GM21529 (cell line): ENCODE results near the gene PCDH8.

ENCODE experiments used
- ATAC-seq: cut with Tn5 transposase; IDR thresholded peaks from one replicate; pipeline ENCODE4 v1.9.1; 2021; ENCODE audit not compliant: unreplicated experiment

PCDH8 gene

GRCh38 chr13:52815330-52815729 is 33.1 kb downstream of the PCDH8 start:
- no peak for ATAC-seq

GRCh38 chr13:52812941-52813340 is 35.5 kb downstream of the PCDH8 start:
- no peak for ATAC-seq

- ATAC-seq: no peak
These were observed 36.6 kb downstream of the PCDH8 start for GRCh38 chr13:52811841-52812240.

- no peak for ATAC-seq
These were observed 37.9 kb downstream of the PCDH8 start for GRCh38 chr13:52810526-52810925.

- ATAC-seq: no peak
These were observed 38.4 kb downstream of the PCDH8 start for GRCh38 chr13:52810011-52810410.

GRCh38 chr13:52809310-52809769 is 39.1 kb downstream of the PCDH8 start:
- ATAC-seq: peak; percentile 75

- ATAC-seq: no peak
These were observed 39.6 kb downstream of the PCDH8 start for GRCh38 chr13:52808842-52809219.

- ATAC-seq: no peak
These were observed 42.4 kb downstream of the PCDH8 start for GRCh38 chr13:52806029-52806428.

- ATAC-seq: no peak
These were observed 44.2 kb downstream of the PCDH8 start for GRCh38 chr13:52804202-52804641.

GRCh38 chr13:52800856-52801255 is 47.6 kb downstream of the PCDH8 start:
- no peak for ATAC-seq

- ATAC-seq: no peak
These were observed 49.5 kb downstream of the PCDH8 start for GRCh38 chr13:52798770-52799430.

- no peak for ATAC-seq
These were observed 51.3 kb downstream of the PCDH8 start for GRCh38 chr13:52797176-52797575.

GRCh38 chr13:52794589-52794988 is 53.9 kb downstream of the PCDH8 start:
- ATAC-seq: no peak

- no peak for ATAC-seq
These were observed 54.9 kb downstream of the PCDH8 start for GRCh38 chr13:52793515-52794061.
